Measurements from ENCODE around the gene GABPB1. TPM values are rescaled to one million over a fixed set of nuclear protein-coding genes. Genes with fewer than 3 reads are reported as not detected.
"Not testable (repeated sequence)": the region's sequence is repeated elsewhere in the genome, so short reads cannot be mapped to it uniquely, and the experiment has no call there.

The GABPB1 gene
- total RNA-seq = 70.5 and 80.3 TPM in 2 replicates

- peak; percentile 89 to 93 for DNase-seq (ENCODE audit: low read depth in 2 of 2)
Observed at GRCh38 chr15:50354838-50355618, at the start of gene GABPB1. TSS of gene GABPB1 (minus strand) at chr15:50355198. CDS start at chr15:50309798, 45,400 bp downstream.

- not testable (repeated sequence) for DNase-seq (ENCODE audit: low read depth in 2 of 2)
Observed at GRCh38 chr15:50391561-50391960, 36.6 kb upstream of the GABPB1 start.

GRCh38 chr15:50390554-50391264 lies 35.7 kb upstream of the GABPB1 start:
- no peak for DNase-seq (ENCODE audit: low read depth in 2 of 2)

GRCh38 chr15:50382408-50382807 lies 27.4 kb upstream of the GABPB1 start:
- DNase-seq (ENCODE audit: low read depth in 2 of 2) = not testable (repeated sequence)

- DNase-seq (ENCODE audit: low read depth in 2 of 2) = no peak
Observed at GRCh38 chr15:50381438-50381837, 26.4 kb upstream of the GABPB1 start.

GRCh38 chr15:50380089-50380488 lies 25.1 kb upstream of the GABPB1 start:
- DNase-seq (ENCODE audit: low read depth in 2 of 2) = no peak

- DNase-seq (ENCODE audit: low read depth in 2 of 2) = not testable (repeated sequence)
Observed at GRCh38 chr15:50379413-50379812, 24.4 kb upstream of the GABPB1 start.

GRCh38 chr15:50378776-50379175 lies 23.8 kb upstream of the GABPB1 start:
- DNase-seq (ENCODE audit: low read depth in 2 of 2) = no peak

- no peak for DNase-seq (ENCODE audit: low read depth in 2 of 2)
Observed at GRCh38 chr15:50377867-50378751, 23.1 kb upstream of the GABPB1 start.

- DNase-seq (ENCODE audit: low read depth in 2 of 2) = not testable (repeated sequence)
Observed at GRCh38 chr15:50369564-50369963, 14.6 kb upstream of the GABPB1 start.

- DNase-seq (ENCODE audit: low read depth in 2 of 2) = no peak
Observed at GRCh38 chr15:50365971-50366370, 11.0 kb upstream of the GABPB1 start.

- no peak for DNase-seq (ENCODE audit: low read depth in 2 of 2)
Observed at GRCh38 chr15:50365570-50365969, 10.6 kb upstream of the GABPB1 start.

- DNase-seq (ENCODE audit: low read depth in 2 of 2) = no peak
Observed at GRCh38 chr15:50363612-50364011, 8.6 kb upstream of the GABPB1 start.

- DNase-seq (ENCODE audit: low read depth in 2 of 2) = no peak
Observed at GRCh38 chr15:50361756-50362155, 6.8 kb upstream of the GABPB1 start.

GRCh38 chr15:50358845-50359244 lies 3.8 kb upstream of the GABPB1 start:
- DNase-seq (ENCODE audit: low read depth in 2 of 2) = peak in 1 of 2 donors; percentile 56

- DNase-seq (ENCODE audit: low read depth in 2 of 2) = peak in 1 of 2 donors; percentile 13
Observed at GRCh38 chr15:50355980-50356379, 982 bp upstream of the GABPB1 start.

- no peak for DNase-seq (ENCODE audit: low read depth in 2 of 2)
Observed at GRCh38 chr15:50355619-50355905, 564 bp upstream of the GABPB1 start.

- DNase-seq (ENCODE audit: low read depth in 2 of 2) = peak; percentile 76 to 92
Observed at GRCh38 chr15:50353975-50354837, 792 bp downstream of the GABPB1 start.

- DNase-seq (ENCODE audit: low read depth in 2 of 2) = peak; percentile 58 to 75
Observed at GRCh38 chr15:50353251-50353974, 1.6 kb downstream of the GABPB1 start.

- DNase-seq (ENCODE audit: low read depth in 2 of 2) = no peak
Observed at GRCh38 chr15:50350621-50351020, 4.4 kb downstream of the GABPB1 start.

Data from dermis microvascular lymphatic vessel endothelial cell (primary cell).